Osteoblast (primary cell): Measurements from ENCODE around the gene AP3B2. TPM values are rescaled to one million over a fixed set of nuclear protein-coding genes. Genes with fewer than 3 reads are reported as not detected.

Experiments
- DNase-seq: peaks from one replicate; pipeline ENCODE4 v3.0.0; 2011; ENCODE audit warnings: low spot score, mixed read lengths; ENCODE audit not compliant: insufficient read length; ENCODE audit errors: missing footprints
- H2AFZ ChIP-seq: 2 replicates; pipeline ENCODE4 v1.6.0; 2011; ENCODE audit warnings: mild to moderate bottlenecking, low read length
- H3K27ac ChIP-seq: 2 replicates; pipeline ENCODE4 v1.5.1; 2011; ENCODE audit warnings: mild to moderate bottlenecking, low read depth, low read length, moderate library complexity
- H3K27me3 ChIP-seq: 2 replicates; pipeline ENCODE4 v1.6.0; 2012; ENCODE audit warnings: mild to moderate bottlenecking, control low read depth, inconsistent platforms, low read length, moderate library complexity; ENCODE audit not compliant: insufficient read depth
- H3K36me3 ChIP-seq: 2 replicates; pipeline ENCODE4 v1.5.1; 2011; ENCODE audit warnings: mild to moderate bottlenecking, low read length, control low read depth, moderate library complexity; ENCODE audit not compliant: insufficient read depth
- H3K4me1 ChIP-seq: 2 replicates; pipeline ENCODE4 v1.5.1; 2011; ENCODE audit warnings: mild to moderate bottlenecking, low read length, control low read depth, moderate library complexity; ENCODE audit not compliant: insufficient read depth
- H3K4me2 ChIP-seq: 2 replicates; pipeline ENCODE4 v1.6.0; 2011; ENCODE audit warnings: mild to moderate bottlenecking, low read length; ENCODE audit not compliant: insufficient read depth
- H3K4me3 ChIP-seq: fragments of 200-600 bp; sonication (generic); 3 replicates; pipeline ENCODE4 v1.5.1; 2012; ENCODE audit warnings: mild to moderate bottlenecking, low read length, inconsistent platforms; ENCODE audit not compliant: insufficient read depth
- H3K79me2 ChIP-seq: 2 replicates; pipeline ENCODE4 v1.6.0; 2012; ENCODE audit warnings: mild to moderate bottlenecking, low read length, control low read depth, inconsistent platforms; ENCODE audit not compliant: insufficient read depth
- H3K9me3 ChIP-seq: 2 replicates; pipeline ENCODE4 v1.5.1; 2011; ENCODE audit warnings: low read depth, low read length, control low read depth
- H4K20me1 ChIP-seq: 2 replicates; pipeline ENCODE4 v1.6.0; 2012; ENCODE audit warnings: mild to moderate bottlenecking, low read length, control low read depth; ENCODE audit not compliant: insufficient read depth
- CTCF ChIP-seq: IDR thresholded peaks from 2 replicates; pipeline ENCODE4 v1.5.1; 2011; ENCODE audit warnings: mild to moderate bottlenecking, low read depth, low read length, moderate library complexity; ENCODE audit errors: extremely low read depth
- total RNA-seq: library from RNA; depleted of rRNA; stranded (reverse); fragments of >200 nt; gene quantifications from 2 replicates; pipeline ENCODE4 v1.2.3, GENCODE V29; 2012

Gene AP3B2
- total RNA-seq, 1 donor = 0.36 TPM

GRCh38 chr15:82625136-82625535 lies 84.5 kb downstream of the AP3B2 start:
- H3K9me3 ChIP-seq = no peaks in the 10 kb centered on the region
- H3K4me1 ChIP-seq = no peaks in the 10 kb centered on the region
- no peaks in the 10 kb centered on the region for H3K27me3 ChIP-seq
- H3K36me3 ChIP-seq = no peaks in the 10 kb centered on the region
- no peak overlapping the region for H2AFZ ChIP-seq
- TF ChIP-seq CTCF = no peak
- H3K27ac ChIP-seq = no peak overlapping the region
- no peak for DNase-seq
- no peak overlapping the region for H3K4me2 ChIP-seq
- H4K20me1 ChIP-seq = no peaks in the 10 kb centered on the region
- H3K4me3 ChIP-seq = no peak overlapping the region
- H3K79me2 ChIP-seq = no peaks in the 10 kb centered on the region

GRCh38 chr15:82624438-82624837 lies 85.2 kb downstream of the AP3B2 start:
- H3K79me2 ChIP-seq = no peaks in the 10 kb centered on the region
- no peak overlapping the region for H3K4me2 ChIP-seq
- no peak overlapping the region for H3K27ac ChIP-seq
- H2AFZ ChIP-seq = no peak overlapping the region
- H3K27me3 ChIP-seq = no peaks in the 10 kb centered on the region
- H4K20me1 ChIP-seq = no peaks in the 10 kb centered on the region
- H3K36me3 ChIP-seq = no peaks in the 10 kb centered on the region
- TF ChIP-seq CTCF = no peak
- no peaks in the 10 kb centered on the region for H3K9me3 ChIP-seq
- H3K4me3 ChIP-seq = no peak overlapping the region
- no peaks in the 10 kb centered on the region for H3K4me1 ChIP-seq
- no peak for DNase-seq

GRCh38 chr15:82624008-82624407 lies 85.7 kb downstream of the AP3B2 start:
- Histone ChIP-seq H3K36me3 (no peaks in the 10 kb centered on the region), H3K4me3 (no peak overlapping the region), H3K4me1 (no peaks in the 10 kb centered on the region), H3K79me2 (no peaks in the 10 kb centered on the region), H3K4me2 (no peak overlapping the region), H4K20me1 (no peaks in the 10 kb centered on the region), H3K27ac (no peak overlapping the region), H3K9me3 (no peaks in the 10 kb centered on the region), H2AFZ (no peak overlapping the region), H3K27me3 (no peaks in the 10 kb centered on the region)
- no peak for TF ChIP-seq CTCF
- DNase-seq = peak; percentile 64

- no peak overlapping the region for H3K4me3 ChIP-seq
- no peaks in the 10 kb centered on the region for H4K20me1 ChIP-seq
- H3K27ac ChIP-seq = no peak overlapping the region
- peak; percentile 27 for TF ChIP-seq CTCF
- no peak for DNase-seq
- H3K79me2 ChIP-seq = no peaks in the 10 kb centered on the region
- H3K27me3 ChIP-seq = no peaks in the 10 kb centered on the region
- H3K4me2 ChIP-seq = no peak overlapping the region
- H3K4me1 ChIP-seq = no peaks in the 10 kb centered on the region
- H3K9me3 ChIP-seq = no peaks in the 10 kb centered on the region
- no peaks in the 10 kb centered on the region for H3K36me3 ChIP-seq
- no peak overlapping the region for H2AFZ ChIP-seq
Measured at GRCh38 chr15:82621970-82622369, 87.7 kb downstream of the AP3B2 start.
